MCF 10A (cell line): Measurements from ENCODE around the gene GARIN5A. TPM values are rescaled to one million over a fixed set of nuclear protein-coding genes. Genes with fewer than 3 reads are reported as not detected.

Experiments
- BruUV-seq: library from RNA; stranded (reverse); fragments of 400-500 nt; replicated peaks from 2 replicates; lab custom pipeline; 2021; lab: Mats Ljungman, UMichigan
- CTCF ChIA-PET: fragments of 300-600 bp; sonication (Branson Sonifier 250); formaldehyde crosslinking; extraction: SDS; loops from one replicate; lab custom pipeline; 2021; ENCODE audit warnings: antibody characterized with exemption, inconsistent platforms; lab: Yijun Ruan, JAX
- POLR2A ChIA-PET: fragments of 300-600, 350-650 bp; sonication (Branson Sonifier 250); formaldehyde crosslinking; extraction: SDS; loops from one replicate; lab custom pipeline; 2020; ENCODE audit warnings: antibody characterized with exemption, inconsistent platforms; lab: Yijun Ruan, JAX
- DNase-seq: peaks from one replicate; pipeline ENCODE4 v3.0.0-alpha.2; 2018; ENCODE audit not compliant: unreplicated experiment
- H3K27ac Mint-ChIP-seq: one replicate; pipeline ENCODE4 v1.8.0; 2022; ENCODE audit warnings: mild to moderate bottlenecking, low read depth, mixed read lengths; ENCODE audit not compliant: unreplicated experiment
- H3K27me3 Mint-ChIP-seq: one replicate; pipeline ENCODE4 v1.8.0; 2022; ENCODE audit warnings: mixed read lengths; ENCODE audit not compliant: insufficient read depth, unreplicated experiment
- H3K36me3 Mint-ChIP-seq: one replicate; pipeline ENCODE4 v1.8.0; 2022; ENCODE audit warnings: mild to moderate bottlenecking, moderate library complexity, mixed read lengths; ENCODE audit not compliant: insufficient read depth, unreplicated experiment
- H3K4me1 Mint-ChIP-seq: one replicate; pipeline ENCODE4 v1.8.0; 2022; ENCODE audit warnings: mixed read lengths; ENCODE audit not compliant: insufficient read depth, unreplicated experiment
- H3K4me3 Mint-ChIP-seq: one replicate; pipeline ENCODE4 v1.8.0; 2022; ENCODE audit warnings: mild to moderate bottlenecking, moderate library complexity, mixed read lengths; ENCODE audit not compliant: unreplicated experiment
- H3K9me3 Mint-ChIP-seq: one replicate; pipeline ENCODE4 v1.8.0; 2022; ENCODE audit warnings: mixed read lengths; ENCODE audit not compliant: unreplicated experiment
- CTCF ChIP-seq: fragments of 200-600 bp; IDR thresholded peaks from one replicate; pipeline ENCODE4 v1.8.0; 2022; ENCODE audit warnings: antibody characterized with exemption, mild to moderate bottlenecking; ENCODE audit not compliant: unreplicated experiment
- intact Hi-C: fragments of 100-400 bp; cut with micrococcal nuclease; formaldehyde crosslinking; loops from 2 replicates; pipeline ENCODE4 v1.14.1; 2022
- total RNA-seq: library from RNA; stranded (reverse); gene quantifications from 2 replicates; pipeline ENCODE4 v1.2.3, GENCODE V29; 2022

GARIN5A gene
- total RNA-seq, 1 experiment from 2014 or later = 1.5 TPM

GRCh38 chr19:50428772-50429463 is 47.7 kb downstream of the GARIN5A start:
- TF ChIP-seq CTCF = no peak
- no peaks in the 10 kb centered on the region for H3K27me3 Mint-ChIP-seq
- H3K9me3 Mint-ChIP-seq = no peaks in the 10 kb centered on the region
- BruUV-seq = no TSS peak
- intact Hi-C loops = no loop called here
- H3K27ac Mint-ChIP-seq = no peak overlapping the region
- ChIA-PET CTCF (interaction anchor here (0.6 to 1.0 kb wide), 2 partner anchors 15 to 59 kb away, joined by 3 read pairs; no protein-coding TSS in a partner anchor), POLR2A (no interaction called here)
- no peak for DNase-seq
- H3K4me3 Mint-ChIP-seq = no peak overlapping the region
- no peaks in the 10 kb centered on the region for H3K36me3 Mint-ChIP-seq
- H3K4me1 Mint-ChIP-seq = peaks cover 11% of the 10 kb centered on the region

GRCh38 chr19:50427997-50428425 is 48.6 kb downstream of the GARIN5A start:
- DNase-seq = no peak

GRCh38 chr19:50427318-50427925 is 49.2 kb downstream of the GARIN5A start:
- POLR2A ChIA-PET = no interaction called here
- BruUV-seq = no TSS peak
- CTCF ChIA-PET = interaction anchor here (1.2 kb wide), 1 partner anchor 33 kb away, joined by 4 read pairs; no protein-coding TSS in a partner anchor
- Mint-ChIP-seq H3K27ac (no peak overlapping the region), H3K4me1 (peaks cover 11% of the 10 kb centered on the region), H3K4me3 (no peak overlapping the region), H3K36me3 (no peaks in the 10 kb centered on the region), H3K27me3 (no peaks in the 10 kb centered on the region), H3K9me3 (no peaks in the 10 kb centered on the region)
- no peak for DNase-seq
- intact Hi-C loops = no loop called here
- TF ChIP-seq CTCF = no peak

More at GRCh38 chr19:50427997-50428425, 48.6 kb downstream of the GARIN5A start:
- ChIA-PET POLR2A (no interaction called here), CTCF (interaction anchor here (1.0 to 1.2 kb wide), 2 partner anchors 14 to 33 kb away, joined by 3 to 4 read pairs; no protein-coding TSS in a partner anchor)
- Mint-ChIP-seq H3K9me3 (no peaks in the 10 kb centered on the region), H3K4me3 (no peak overlapping the region), H3K4me1 (peaks cover 11% of the 10 kb centered on the region), H3K27me3 (no peaks in the 10 kb centered on the region), H3K27ac (no peak overlapping the region), H3K36me3 (no peaks in the 10 kb centered on the region)
- intact Hi-C loops = no loop called here
- TF ChIP-seq CTCF = no peak
- no TSS peak for BruUV-seq

GRCh38 chr19:50425581-50425980 is 51.1 kb downstream of the GARIN5A start:
- Mint-ChIP-seq H3K4me3 (no peak overlapping the region), H3K27me3 (no peaks in the 10 kb centered on the region), H3K9me3 (no peaks in the 10 kb centered on the region), H3K36me3 (no peaks in the 10 kb centered on the region), H3K27ac (no peak overlapping the region), H3K4me1 (no peaks in the 10 kb centered on the region)
- ChIA-PET CTCF (no interaction called here), POLR2A (no interaction called here)
- no TSS peak for BruUV-seq
- no peak for TF ChIP-seq CTCF
- no peak for DNase-seq
- intact Hi-C loops = no loop called here
